GM12892 (cell line): Measurements from ENCODE around the gene EXOC7.

Source experiments
- POLR2A ChIP-seq: IDR thresholded peaks from 2 replicates; pipeline ENCODE4 v1.6.1; 2011; ENCODE audit warnings: low read depth, low read length, control low read depth
- TAF1 ChIP-seq: IDR thresholded peaks from 2 replicates; pipeline ENCODE4 v1.6.1; 2011; ENCODE audit warnings: low read depth, mild to moderate bottlenecking, control low read depth, low read length, borderline replicate concordance

GRCh38 chr17:76050538-76051467, 52.8 kb downstream of the EXOC7 start:
- TF ChIP-seq POLR2A (no peak), TAF1 (no peak)
